ENCODE results near the gene STEAP1.
"Not testable (repeated sequence)": the region's sequence is repeated elsewhere in the genome, so short reads cannot be mapped to it uniquely, and the experiment has no call there.

The STEAP1 gene

DNA sequence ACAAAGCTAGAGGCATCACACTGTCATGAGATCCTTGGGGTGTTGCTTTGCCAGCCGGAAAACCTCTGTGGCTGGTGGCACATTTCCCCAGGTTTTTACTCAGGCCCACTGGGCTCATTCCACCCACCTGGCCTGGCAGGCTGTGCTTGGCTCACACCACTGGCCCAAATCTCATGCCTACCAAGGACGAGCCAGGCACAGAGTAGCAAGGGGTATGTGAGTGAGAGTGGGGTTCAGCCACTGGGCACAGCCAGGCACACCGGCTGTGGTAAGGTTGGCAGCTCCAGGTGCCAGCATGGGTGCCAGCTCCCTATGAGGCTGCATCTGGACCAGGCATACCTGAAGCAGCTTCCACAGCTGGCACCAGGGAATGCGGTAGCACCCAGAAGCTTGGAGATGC, 21.4 kb downstream of the STEAP1 start:
- DNase-seq: no peak

DNA sequence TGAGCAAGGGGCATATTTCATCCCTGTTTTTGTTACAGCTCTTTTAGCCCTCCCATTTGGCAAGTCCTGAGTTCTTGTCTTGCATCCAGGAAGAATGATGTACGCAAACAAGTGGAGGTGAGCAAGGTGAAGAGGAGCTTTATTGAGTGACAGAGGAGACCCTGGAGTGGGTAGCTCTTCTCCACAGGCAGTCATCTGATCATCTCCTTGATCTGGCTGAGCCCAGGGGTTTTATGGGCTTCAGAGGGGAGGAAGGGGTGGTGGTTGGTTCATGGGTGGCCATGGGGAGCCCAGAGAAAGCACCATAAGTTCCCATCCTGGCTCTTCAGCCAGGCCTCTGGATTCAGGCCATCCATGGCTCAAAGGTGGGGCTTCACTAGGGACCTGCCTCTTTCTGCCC, 21.9 kb downstream of the STEAP1 start:
- DNase-seq: no peak

DNA sequence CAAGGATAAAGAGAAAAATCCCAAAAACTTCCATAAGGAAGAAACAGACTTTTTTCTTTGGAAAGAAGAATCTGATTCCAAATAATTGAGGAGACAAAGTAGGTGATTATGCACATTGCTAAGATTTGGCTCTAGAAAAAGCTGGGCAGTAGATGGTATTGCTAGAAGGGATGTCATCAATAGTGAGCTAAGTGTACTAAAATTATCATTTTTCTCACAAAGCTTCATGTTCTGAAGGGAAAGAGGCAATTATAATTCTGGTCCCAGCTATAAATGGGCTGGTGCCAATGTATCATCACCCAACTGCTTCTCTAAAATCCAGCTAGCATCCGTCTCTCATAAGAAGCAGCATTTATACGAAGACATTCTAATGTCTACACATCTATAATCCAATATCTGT, 23.9 kb downstream of the STEAP1 start:
- DNase-seq: no peak

DNA sequence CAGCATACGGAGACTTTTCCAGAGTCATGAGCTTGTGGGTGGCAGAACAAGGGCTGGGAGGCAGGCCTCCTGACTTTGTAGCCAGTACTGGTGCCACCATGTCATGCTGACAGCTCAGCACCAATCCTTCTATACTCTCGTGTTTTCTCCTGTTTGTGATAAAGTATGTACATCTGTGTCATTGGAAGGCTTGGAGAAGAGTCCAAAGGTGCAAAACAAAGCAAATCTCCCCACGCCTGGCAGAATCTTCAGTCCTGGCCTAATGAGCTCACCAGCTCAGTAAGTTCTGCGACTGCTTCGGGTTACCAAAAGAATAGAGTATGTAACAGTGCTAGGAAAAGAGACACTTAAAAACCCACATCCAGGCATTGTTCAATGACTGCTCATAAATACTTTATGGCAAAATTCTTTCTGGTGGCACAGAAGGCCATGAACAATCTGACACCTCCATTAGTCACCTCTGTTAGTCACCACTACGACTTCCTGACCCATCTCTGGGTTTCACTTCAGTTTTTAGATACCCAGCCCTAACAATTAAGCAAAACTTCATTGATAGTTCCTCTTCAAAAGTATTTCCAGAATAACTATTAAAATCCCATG, 24.5 kb downstream of the STEAP1 start:
- DNase-seq: no peak

DNA sequence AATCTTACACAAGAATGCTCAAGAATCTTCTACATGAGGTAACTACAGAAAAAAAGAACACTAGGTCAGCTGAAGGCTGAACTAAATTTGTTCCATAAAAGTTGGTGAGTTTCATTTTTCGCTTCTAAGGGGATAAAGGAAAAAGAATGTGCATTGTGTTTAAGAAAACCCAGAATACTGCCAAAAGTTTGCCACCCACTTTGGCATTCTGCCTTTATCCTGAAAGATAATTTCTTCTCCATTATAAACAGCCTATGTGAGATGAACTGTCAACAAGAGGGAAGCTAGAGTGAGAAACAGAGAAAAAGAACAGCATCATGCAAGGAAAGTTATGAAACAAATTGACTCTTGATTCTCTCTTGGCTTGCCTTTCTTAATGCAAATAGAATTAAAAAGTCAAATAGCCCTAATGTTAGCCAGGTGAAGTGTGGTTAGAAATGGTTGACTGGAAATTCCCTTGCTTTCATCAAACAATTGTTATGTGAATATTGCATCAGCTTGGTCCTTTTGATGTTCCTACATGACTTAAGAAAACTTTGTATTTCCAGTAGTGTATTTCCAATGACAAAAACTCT, 25.8 kb downstream of the STEAP1 start:
- DNase-seq: no peak

- no peak for DNase-seq
Measured at GRCh38 chr7:90180649-90181048, 26.4 kb downstream of the STEAP1 start.

DNA sequence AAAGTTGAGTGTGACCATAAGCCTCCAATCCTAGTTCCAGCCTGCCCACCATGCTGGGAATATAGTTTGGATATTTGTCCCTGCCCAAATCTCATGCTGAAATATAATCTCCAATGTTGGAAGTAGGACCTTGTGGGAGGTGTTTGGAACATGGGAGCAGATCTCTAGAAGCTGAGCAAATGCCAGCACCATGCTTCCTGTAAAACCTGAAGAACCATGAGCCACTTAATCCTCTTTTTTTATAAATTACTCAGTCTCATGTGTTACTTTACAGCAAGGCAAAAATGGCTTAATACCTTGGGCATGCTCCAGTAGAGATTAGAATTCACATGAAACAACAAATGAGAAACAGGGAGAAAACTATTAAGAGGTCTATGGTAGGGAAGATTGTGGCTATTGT, 27.2 kb downstream of the STEAP1 start:
- no peak for DNase-seq

GRCh38 chr7:90186290-90186689, 32.0 kb downstream of the STEAP1 start:
- not testable (repeated sequence) for DNase-seq

GRCh38 chr7:90187507-90188050, 33.3 kb downstream of the STEAP1 start:
- DNase-seq: no peak

DNA sequence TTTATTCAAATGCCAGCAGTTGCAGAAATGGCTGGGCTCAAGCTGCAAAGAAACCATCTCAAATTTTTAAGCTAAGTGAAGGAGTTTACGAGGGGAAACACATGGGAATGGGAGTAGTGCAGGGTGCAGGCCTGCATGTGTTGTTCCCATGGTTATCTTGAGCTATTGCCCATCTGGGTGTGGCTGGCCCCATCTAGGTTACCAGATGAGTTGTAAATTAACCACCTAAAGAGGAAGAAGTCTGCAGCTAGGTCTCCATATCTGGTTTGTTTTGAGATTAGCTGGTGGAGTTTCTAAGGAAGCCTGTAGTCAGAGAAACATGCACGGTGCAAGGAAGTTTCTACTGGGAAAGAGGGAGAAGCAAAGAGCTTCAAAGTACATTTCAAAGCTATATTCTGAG, 34.0 kb downstream of the STEAP1 start:
- no peak for DNase-seq

DNA sequence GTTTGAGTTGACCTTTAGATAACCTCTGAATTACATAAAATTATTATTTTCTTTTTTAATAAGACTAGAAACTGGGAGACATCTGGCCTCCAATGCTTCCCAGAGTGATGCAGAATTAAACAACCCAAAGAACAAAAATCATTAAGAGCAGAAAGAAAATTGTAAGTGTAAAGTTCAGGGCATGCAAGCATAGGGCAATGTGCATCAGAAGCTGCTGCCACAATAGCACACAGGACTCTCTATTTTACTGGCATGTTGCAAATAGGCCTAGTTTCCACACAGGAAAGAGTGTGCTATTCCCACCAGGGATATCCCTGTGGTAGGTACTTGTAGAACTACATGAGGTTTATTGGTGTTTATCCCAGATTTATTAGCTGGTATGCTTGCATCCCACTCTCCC, 36.7 kb downstream of the STEAP1 start:
- no peak for DNase-seq

DNA sequence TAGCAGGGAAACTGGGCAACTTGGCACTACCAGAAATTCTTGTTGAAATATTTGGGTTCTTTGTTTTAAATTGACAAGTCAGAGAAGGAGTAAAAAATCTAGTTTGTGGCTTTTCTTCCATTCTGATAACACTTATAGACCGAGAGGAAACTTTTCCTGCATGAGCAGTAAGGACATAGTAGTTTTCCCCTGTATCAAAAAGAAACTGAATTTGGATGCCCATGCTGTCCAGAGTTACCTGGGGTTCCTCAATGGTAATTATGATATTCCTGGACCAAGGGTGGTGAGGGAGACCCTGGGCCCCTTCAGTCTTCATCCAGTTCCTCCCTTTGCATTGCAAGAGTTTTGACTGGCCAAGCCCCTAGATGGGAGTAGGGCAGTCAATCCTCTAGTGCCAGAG, 37.4 kb downstream of the STEAP1 start:
- DNase-seq: no peak

GRCh38 chr7:90192876-90193750, 38.8 kb downstream of the STEAP1 start:
- DNase-seq: no peak

- no peak for DNase-seq
Measured at GRCh38 chr7:90194911-90195809, 40.9 kb downstream of the STEAP1 start.

DNA sequence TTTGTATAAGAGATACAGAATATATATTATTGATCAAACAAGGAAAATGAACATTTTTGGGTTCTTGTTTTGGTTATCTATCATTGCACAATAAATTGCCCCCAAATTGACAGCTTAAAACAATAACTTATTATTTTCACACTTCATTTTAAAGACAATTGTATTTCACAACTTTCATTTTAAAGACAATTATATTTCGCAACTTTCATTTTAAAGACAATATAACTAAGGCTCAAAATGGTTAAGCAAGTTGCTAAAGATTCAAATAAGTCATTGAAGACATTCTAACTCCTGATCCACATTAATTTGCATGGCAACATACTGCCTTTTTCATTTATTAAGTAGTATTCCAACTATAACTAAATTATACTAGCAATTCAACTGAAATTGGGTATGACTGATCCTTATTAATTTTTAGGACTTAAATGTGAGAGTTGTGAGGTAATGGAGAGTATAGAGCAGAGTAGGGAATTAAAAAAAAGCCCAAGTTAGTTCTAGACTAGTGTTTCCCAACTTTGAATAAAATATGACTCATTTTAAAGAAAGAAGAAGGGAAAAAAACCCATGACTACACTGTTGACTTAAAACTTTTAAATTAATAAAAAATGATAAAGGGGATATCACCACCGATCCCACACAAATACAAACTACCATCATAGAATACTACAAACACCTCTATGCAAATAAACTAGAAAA, 47.4 kb downstream of the STEAP1 start:
- DNase-seq: no peak

- DNase-seq: no peak
Measured at GRCh38 chr7:90207956-90208355, 53.7 kb downstream of the STEAP1 start.

DNA sequence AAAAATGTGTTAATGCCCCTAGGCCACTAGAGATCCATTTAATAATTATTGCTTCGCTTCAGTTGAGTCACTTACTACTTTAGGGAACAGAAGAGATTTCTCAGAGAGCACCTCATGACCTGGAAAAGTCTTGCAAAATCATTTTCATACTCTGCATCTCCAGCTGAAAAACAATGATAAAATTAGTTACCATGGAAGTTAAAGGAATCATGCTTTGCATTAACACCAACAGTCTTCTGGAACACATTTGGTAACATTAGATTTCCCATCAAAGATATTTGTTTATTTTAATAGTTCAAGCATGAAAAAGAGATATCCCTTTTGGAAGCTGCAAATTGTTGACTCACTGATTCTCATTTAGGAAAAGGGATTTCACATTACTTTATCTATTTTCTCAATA, 55.5 kb downstream of the STEAP1 start:
- DNase-seq: no peak

GRCh38 chr7:90210475-90210874, 56.2 kb downstream of the STEAP1 start:
- no peak for DNase-seq

DNA sequence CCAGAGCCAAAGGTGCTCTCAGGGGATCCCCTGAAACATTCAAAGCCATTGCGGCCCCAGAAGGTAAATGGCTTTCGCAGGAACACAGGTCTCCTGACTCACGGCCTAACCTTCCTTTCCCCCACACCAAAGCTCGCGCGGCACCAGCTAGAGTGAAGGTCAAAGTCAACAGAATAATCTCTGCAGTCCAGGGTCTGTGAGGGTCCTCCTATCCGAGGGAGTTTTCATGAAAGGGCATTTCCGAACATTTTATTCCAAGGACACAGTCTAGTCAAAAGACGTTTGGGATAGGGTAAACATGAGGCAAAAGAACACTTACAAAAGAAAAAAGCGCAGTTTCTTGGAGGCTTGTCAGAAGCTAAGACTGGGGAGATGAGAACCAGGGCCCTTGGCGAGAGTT, 56.7 kb downstream of the STEAP1 start:
- DNase-seq: no peak

DNA sequence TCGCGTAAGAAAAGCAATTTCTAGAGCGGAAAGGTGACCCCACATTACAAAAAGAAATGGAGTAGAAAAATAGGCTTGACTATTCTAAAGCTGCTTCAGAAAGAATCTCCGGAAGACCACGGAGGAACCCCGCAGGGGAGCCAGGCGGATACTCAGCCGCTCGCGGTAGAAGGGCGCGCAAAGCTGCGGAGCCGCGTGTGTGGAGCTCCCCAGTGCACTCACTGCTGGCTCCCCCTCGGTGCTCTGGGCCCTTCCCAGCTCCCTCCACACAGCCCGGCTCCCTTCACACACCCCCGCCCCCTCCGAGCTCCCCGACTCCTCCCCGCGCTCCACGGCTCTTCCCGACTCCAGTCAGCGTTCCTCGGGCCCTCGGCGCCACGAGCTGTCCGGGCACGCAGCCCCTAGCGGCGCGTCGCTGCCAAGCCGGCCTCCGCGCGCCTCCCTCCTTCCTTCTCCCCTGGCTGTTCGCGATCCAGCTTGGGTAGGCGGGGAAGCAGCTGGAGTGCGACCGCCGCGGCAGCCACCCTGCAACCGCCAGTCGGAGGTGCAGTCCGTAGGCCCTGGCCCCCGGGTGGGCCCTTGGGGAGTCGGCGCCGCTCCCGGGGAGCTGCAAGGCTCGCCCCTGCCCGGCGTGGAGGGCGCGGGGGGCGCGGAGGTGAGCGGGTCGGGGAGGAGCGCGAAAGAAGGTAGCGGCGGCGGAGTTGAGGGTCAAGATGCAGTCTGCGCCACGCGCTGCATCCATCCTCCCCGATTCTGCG, 57.3 kb downstream of the STEAP1 start, which contains the start of gene STEAP2:
STEAP2 (plus strand) TSS at position 350 of the 758 bp plus-strand sequence. CDS start 13,343 bp downstream, outside the sequence.
- DNase-seq: peak; percentile 28

DNA sequence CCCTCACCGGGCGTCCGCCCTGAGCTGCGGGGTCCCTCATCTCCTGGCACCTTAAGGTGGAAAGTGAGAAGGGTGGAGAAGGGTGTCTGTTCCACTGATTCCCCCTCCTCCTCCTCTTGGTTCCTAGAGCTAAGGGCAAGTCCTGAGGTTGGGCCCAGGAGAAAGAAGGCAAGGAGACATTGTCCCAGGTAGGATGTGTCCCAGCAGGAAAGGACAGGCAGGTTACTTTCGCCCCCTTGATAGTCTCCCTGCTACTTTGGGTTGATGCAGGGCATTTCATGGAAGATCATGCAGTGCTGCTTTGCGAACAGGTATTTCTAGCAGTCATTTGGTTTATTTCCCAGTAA, 57.9 kb downstream of the STEAP1 start:
- no peak for DNase-seq

All from NCI-H1436 (cell line).